HepG2 (cell line): ENCODE results near the gene CDK17. TPM values are rescaled to one million over a fixed set of nuclear protein-coding genes. Genes with fewer than 3 reads are reported as not detected.

Experiments used
- ATAC-seq: fragments of 200-7000 bp; cut with Tn5 transposase; 3 replicates; pipeline ENCODE4 v1.9.1; 2020; ENCODE audit warnings: mild to moderate bottlenecking, moderate library complexity
- BruUV-seq: library from RNA; stranded (reverse); fragments of 400-500 nt; replicated peaks from 2 replicates; lab custom pipeline; 2021; lab: Mats Ljungman, UMichigan
- CTCF ChIA-PET: fragments of 300-600 bp; formaldehyde crosslinking; extraction: SDS; loops from one replicate; lab custom pipeline; 2021; ENCODE audit warnings: low total read pairs, inconsistent platforms, low intra/inter-chr PET ratio; lab: Yijun Ruan, JAX
- POLR2A ChIA-PET: fragments of 350-600 bp; sonication (Branson Sonifier 250); formaldehyde crosslinking; loops from one replicate; lab custom pipeline; 2020; ENCODE audit warnings: antibody characterized with exemption, inconsistent platforms; lab: Yijun Ruan, JAX
- DNase-seq: peaks from one replicate; pipeline ENCODE4 v3.0.0-alpha.2; 2015; ENCODE audit warnings: low spot score
- FAIRE-seq: peaks from 3 replicates; lab custom pipeline; 2011; peaks lifted over from hg19 to GRCh38; lab: Jason Lieb, UNC
- H2AFZ ChIP-seq: one replicate; pipeline ENCODE4 v1.6.1; 2011; ENCODE audit warnings: low read length, inconsistent platforms
- H3K27ac ChIP-seq: fragments of 300-600 bp; 3 replicates; pipeline ENCODE4 v1.8.0; 2011; ENCODE audit warnings: mixed run types, mild to moderate bottlenecking, mixed read lengths, low read length, inconsistent platforms; ENCODE audit not compliant: insufficient read depth; ENCODE audit errors: extremely low read length
- H3K27me3 ChIP-seq, 2 experiments: fragments of 200-600 bp in 1 of 2; 2 replicates in 1 of 2; 3 replicates in 1 of 2; pipeline versions ENCODE4 v1.6.0 to v1.8.0; 2011; ENCODE audit warnings: low read length in 2 of 2, mild to moderate bottlenecking in 2 of 2, moderate library complexity in 2 of 2, inconsistent platforms in 1 of 2; ENCODE audit not compliant: insufficient read depth in 2 of 2, control insufficient read depth in 1 of 2
- H3K36me3 ChIP-seq, 2 experiments: fragments of 200-600 bp in 1 of 2; replicated peaks in 1 of 2; 2 replicates in 1 of 2; 3 replicates in 1 of 2; pipeline versions ENCODE4 v1.5.1 to v1.8.0; 2011; ENCODE audit warnings: low read length in 2 of 2, inconsistent platforms in 1 of 2; ENCODE audit not compliant: insufficient read depth in 2 of 2, control insufficient read depth in 1 of 2
- H3K4me1 ChIP-seq: 2 replicates; pipeline ENCODE4 v1.5.1; 2012; ENCODE audit warnings: low read length, inconsistent platforms; ENCODE audit not compliant: insufficient read depth
- H3K4me2 ChIP-seq: 2 replicates; pipeline ENCODE4 v1.6.0; 2011; ENCODE audit warnings: low read depth, low read length, inconsistent platforms
- H3K4me3 ChIP-seq, 3 experiments: fragments of 200-600 bp in 1 of 3; sonication (generic), shearing (Covaris generic) in 1 of 3; replicated peaks in 1 of 3; 2 replicates each; pipeline ENCODE4 v1.5.1; 2011 to 2016; ENCODE audit warnings: low read length in 3 of 3, inconsistent platforms in 2 of 3, low read depth in 2 of 3, mild to moderate bottlenecking in 2 of 3, control low read depth in 1 of 3, mixed read lengths in 1 of 3; ENCODE audit not compliant: insufficient read depth in 1 of 3
- H3K79me2 ChIP-seq: one replicate; pipeline ENCODE4 v1.6.1; 2011; ENCODE audit warnings: low read length, inconsistent platforms; ENCODE audit not compliant: insufficient read depth
- H3K9ac ChIP-seq: 2 replicates; pipeline ENCODE4 v1.6.0; 2011; ENCODE audit warnings: mild to moderate bottlenecking, low read depth, low read length, inconsistent platforms; ENCODE audit not compliant: insufficient read depth
- H3K9me3 ChIP-seq: 2 replicates; pipeline ENCODE4 v1.5.1; 2012; ENCODE audit warnings: mild to moderate bottlenecking, low read length
- H4K20me1 ChIP-seq: 2 replicates; pipeline ENCODE4 v1.6.0; 2011; ENCODE audit warnings: inconsistent platforms, mild to moderate bottlenecking, low read length, moderate library complexity; ENCODE audit not compliant: insufficient read depth
- ATF7-NPFF ChIP-seq: sonication (generic); formaldehyde crosslinking; IDR thresholded peaks from 2 replicates; pipeline ENCODE4 v1.8.1; 2023; ENCODE audit warnings: mild to moderate bottlenecking, low read depth, missing genetic modification reagents, moderate library complexity
- FOXM1 ChIP-seq: sonication (generic); formaldehyde crosslinking; IDR thresholded peaks from 2 replicates; pipeline ENCODE4 v1.5.0; 2020; ENCODE audit warnings: missing genetic modification reagents
- MTA1 ChIP-seq: sonication (generic); formaldehyde crosslinking; IDR thresholded peaks from 2 replicates; pipeline ENCODE4 v1.4.0; 2020; ENCODE audit warnings: missing genetic modification reagents, mild to moderate bottlenecking, borderline replicate concordance
- NFYC ChIP-seq: IDR thresholded peaks from 2 replicates; pipeline ENCODE4 v1.6.1; 2016; ENCODE audit warnings: missing genetic modification reagents, missing compliant biosample characterization
- NKX3-1 ChIP-seq: sonication (generic); formaldehyde crosslinking; IDR thresholded peaks from 2 replicates; pipeline ENCODE4 v1.5.0; 2020; ENCODE audit warnings: missing genetic modification reagents
- RBFOX2 ChIP-seq: fragments of 200-400 bp; formaldehyde crosslinking; IDR thresholded peaks from 2 replicates; pipeline ENCODE4 v1.6.1; 2017; ENCODE audit warnings: low read depth, mild to moderate bottlenecking, low read length
- TBX3 ChIP-seq: fragments of 450-650 bp; IDR thresholded peaks from 2 replicates; pipeline ENCODE4 v1.6.1; 2017; ENCODE audit warnings: antibody characterized with exemption, mild to moderate bottlenecking, inconsistent platforms, borderline replicate concordance
- ZFY ChIP-seq: sonication (generic); formaldehyde crosslinking; IDR thresholded peaks from 2 replicates; pipeline ENCODE4 v1.4.0; 2020; ENCODE audit warnings: missing genetic modification reagents
- ZNF10 ChIP-seq: sonication (generic); formaldehyde crosslinking; IDR thresholded peaks from 2 replicates; pipeline ENCODE4 v1.4.0; 2020; ENCODE audit warnings: mild to moderate bottlenecking, low read depth, missing genetic modification reagents, borderline replicate concordance
- ZNF12 ChIP-seq: sonication (generic); formaldehyde crosslinking; IDR thresholded peaks from 2 replicates; pipeline ENCODE4 v1.5.0; 2020; ENCODE audit warnings: missing genetic modification reagents
- ZNF136 ChIP-seq: sonication (generic); formaldehyde crosslinking; IDR thresholded peaks from 2 replicates; pipeline ENCODE4 v1.8.1; 2022; ENCODE audit warnings: low read depth, mild to moderate bottlenecking, moderate library complexity, missing genetic modification reagents
- ZNF432 ChIP-seq: sonication (generic); formaldehyde crosslinking; IDR thresholded peaks from 2 replicates; pipeline ENCODE4 v1.5.0; 2020; ENCODE audit warnings: missing genetic modification reagents, mild to moderate bottlenecking, borderline replicate concordance
- ZNF609 ChIP-seq: sonication (generic); formaldehyde crosslinking; IDR thresholded peaks from 2 replicates; pipeline ENCODE4 v1.4.0; 2020; ENCODE audit warnings: mild to moderate bottlenecking, missing genetic modification reagents, borderline replicate concordance
- ZNF672 ChIP-seq: sonication (generic); formaldehyde crosslinking; IDR thresholded peaks from 2 replicates; pipeline ENCODE4 v1.8.1; 2022; ENCODE audit warnings: missing genetic modification reagents
- ZNF768 ChIP-seq: sonication (generic); formaldehyde crosslinking; IDR thresholded peaks from 2 replicates; pipeline ENCODE4 v1.4.0; 2020; ENCODE audit warnings: missing genetic modification reagents
- ZSCAN12 ChIP-seq: sonication (generic); formaldehyde crosslinking; IDR thresholded peaks from 2 replicates; pipeline ENCODE4 v1.9.0; 2021; ENCODE audit warnings: mild to moderate bottlenecking, missing genetic modification reagents
- WGBS: methylation state at CpG from one replicate; pipeline ENCODE4 v1.1.6; 2017; ENCODE audit warnings: low lambda C conversion rate; 5-methylcytosine and 5-hydroxymethylcytosine counted together
- in situ Hi-C: cut with HindIII; loops from 2 replicates; pipeline ENCODE4 v1.10.0; 2017; ENCODE audit warnings: low pct_unique_long_range_greater_than_20kb; ENCODE audit not compliant: extremely low pct_ligation_motif_present
- intact Hi-C: fragments of 100-400 bp; cut with micrococcal nuclease; formaldehyde crosslinking; loops from one replicate; pipeline ENCODE4 v1.10.0; 2022; ENCODE audit not compliant: unreplicated experiment
- polyA plus RNA-seq, 8 experiments: library from polyadenylated mRNA; depleted of rRNA in 3 of 8; stranded (reverse) in 7 of 8; unstranded in 1 of 8; fragments of >200 nt; fragmentation: Illumina TruSeq in 4 of 8; extraction: Trizol in 4 of 8; gene quantifications; 2 replicates each; pipeline versions ENCODE4 v1.2.1 to v1.2.3, GENCODE V29; 2011 to 2016; ENCODE audit warnings: low read depth in 4 of 8, missing spikeins in 1 of 8, mixed read lengths in 1 of 8; ENCODE audit not compliant: insufficient read depth in 1 of 8
- total RNA-seq, 5 experiments: library from RNA; depleted of rRNA; stranded (reverse); fragments of >200 nt; fragmentation: Illumina TruSeq; extraction: Trizol; gene quantifications; 2 replicates each; pipeline ENCODE4 v1.2.3, GENCODE V29; 2016; ENCODE audit warnings: low read depth in 1 of 5

Gene CDK17
- total and polyA plus RNA-seq, 2 of the 13 experiments (the other 11 are each of a cell fraction or from before 2014, with no cell fraction given) = 9.9 to 22.3 TPM

DNA sequence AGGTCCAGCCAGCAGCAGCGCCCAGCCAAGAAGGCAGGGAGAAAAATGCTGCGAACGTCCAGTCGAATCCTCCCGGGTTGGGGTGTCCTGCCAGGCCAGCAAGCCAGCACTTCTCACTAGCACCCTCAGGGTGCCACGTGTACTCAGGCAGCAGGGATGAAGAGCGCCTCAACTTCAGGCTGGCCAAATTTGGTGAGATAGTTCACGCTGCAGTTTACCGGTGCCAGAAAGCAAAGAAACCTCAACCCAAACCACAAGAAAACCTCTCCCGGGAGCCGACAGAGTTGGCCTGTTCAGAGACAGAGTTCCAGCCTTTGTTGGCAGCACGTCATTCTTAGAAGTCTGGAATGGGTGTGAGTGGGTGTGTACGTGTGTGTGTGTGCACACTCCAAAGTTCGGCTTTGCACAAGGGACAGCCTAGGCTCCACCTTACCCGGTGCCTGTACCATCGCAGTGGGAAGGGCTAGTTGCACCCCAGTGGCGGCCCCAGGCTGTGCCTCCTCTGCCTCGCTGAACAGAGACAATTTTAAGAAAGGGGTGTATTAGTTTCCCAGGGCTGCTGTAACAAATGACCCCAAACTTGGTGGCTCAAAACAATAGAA is 163.9 kb downstream of the CDK17 start:
- ChIA-PET POLR2A (no interaction called here), CTCF (no interaction called here)
- H3K79me2 ChIP-seq = no peaks in the 10 kb centered on the region
- no peaks in the 10 kb centered on the region for H3K9me3 ChIP-seq
- no peaks in the 10 kb centered on the region for H3K36me3 ChIP-seq
- H3K4me3 ChIP-seq = no peak overlapping the region
- intact Hi-C loops = no loop called here
- BruUV-seq = no TSS peak
- 72% methylated on average over 14 of the region's 18 CpGs for WGBS
- in situ Hi-C loops = no loop called here
- TF ChIP-seq ZFY (no peak), ZNF12 (CRISPR knock-in tag) (peak; percentile 72), ZSCAN12 (CRISPR knock-in tag) (no peak), ZNF136 (no peak), ZNF768 (CRISPR knock-in tag) (peak; percentile 66), NKX3-1 (CRISPR knock-in tag) (no peak)
- H3K4me1 ChIP-seq = peaks cover 7% of the 10 kb centered on the region
- no peaks in the 10 kb centered on the region for H3K27me3 ChIP-seq
- DNase-seq (no peak), FAIRE-seq (no peak), ATAC-seq (no peak)
- no peaks in the 10 kb centered on the region for H4K20me1 ChIP-seq
- H2AFZ ChIP-seq = no peak overlapping the region
- no peak overlapping the region for H3K27ac ChIP-seq
- H3K4me2 ChIP-seq = no peak overlapping the region
- H3K9ac ChIP-seq = no peak overlapping the region

GRCh38 chr12:96235484-96235826 is 164.8 kb downstream of the CDK17 start:
- H3K27me3 ChIP-seq = no peaks in the 10 kb centered on the region
- CTCF ChIA-PET = no interaction called here
- no peaks in the 10 kb centered on the region for H3K79me2 ChIP-seq
- POLR2A ChIA-PET = no interaction called here
- in situ Hi-C loops (no loop called here), intact Hi-C loops (no loop called here)
- ATAC-seq (no peak), DNase-seq (no peak), FAIRE-seq (no peak)
- no peaks in the 10 kb centered on the region for H3K9me3 ChIP-seq
- BruUV-seq = no TSS peak
- H4K20me1 ChIP-seq = no peaks in the 10 kb centered on the region
- no peak overlapping the region for H3K4me2 ChIP-seq
- H3K4me1 ChIP-seq = peaks cover 7% of the 10 kb centered on the region
- H3K27ac ChIP-seq = no peak overlapping the region
- no peaks in the 10 kb centered on the region for H3K36me3 ChIP-seq
- no peak overlapping the region for H2AFZ ChIP-seq
- WGBS = 81% methylated on average over 5 of the region's 5 CpGs
- no peak overlapping the region for H3K9ac ChIP-seq
- no peak overlapping the region for H3K4me3 ChIP-seq
- TF ChIP-seq NFYC (no peak), RBFOX2 (no peak), FOXM1 (CRISPR knock-in tag) (no peak), TBX3 (no peak), ZNF672 (CRISPR knock-in tag) (no peak), MTA1 (CRISPR knock-in tag) (no peak), ZNF609 (CRISPR knock-in tag) (no peak), ZNF432 (CRISPR knock-in tag) (no peak), ATF7-NPFF (CRISPR knock-in tag) (no peak), ZNF10 (CRISPR knock-in tag) (no peak)
